Kidney (tissue), 14 donors: ENCODE measurements around the gene PECR. TPM values are rescaled to one million over a fixed set of nuclear protein-coding genes. Genes with fewer than 3 reads are reported as not detected.

Source experiments
- DNase-seq, 5 donors: peaks; one replicate each; pipeline ENCODE4 v3.0.0-alpha.2; 2013 to 2020
- FAIRE-seq: peaks from 2 replicates; lab custom pipeline; 2012; peaks lifted over from hg19 to GRCh38; lab: Jason Lieb, UNC
- H3K27ac ChIP-seq, 2 donors: one replicate each; pipeline ENCODE4 v1.7.0; 2013; ENCODE audit warnings: low read depth in 2 of 2, low read length in 2 of 2, inconsistent platforms in 1 of 2
- H3K27me3 ChIP-seq: one replicate; pipeline ENCODE4 v1.7.1; 2013; ENCODE audit warnings: low read length, inconsistent platforms; ENCODE audit not compliant: control insufficient read depth, insufficient read depth
- H3K36me3 ChIP-seq, 3 donors: one replicate each; pipeline versions ENCODE4 v1.7.0 to v1.7.1; 2013; ENCODE audit warnings: low read length in 3 of 3, control low read depth in 1 of 3, inconsistent platforms in 1 of 3; ENCODE audit not compliant: insufficient read depth in 3 of 3, control insufficient read depth in 2 of 3
- H3K4me1 ChIP-seq, 3 donors: one replicate each; pipeline versions ENCODE4 v1.7.0 to v1.7.1; 2013; ENCODE audit warnings: low read length in 3 of 3, inconsistent platforms in 1 of 3, low read depth in 1 of 3; ENCODE audit not compliant: control insufficient read depth in 2 of 3, insufficient read depth in 2 of 3
- H3K4me3 ChIP-seq, 3 donors: one replicate each; pipeline versions ENCODE4 v1.7.0 to v1.8.1; 2013; ENCODE audit warnings: low read length in 3 of 3, control low read depth in 1 of 3, inconsistent platforms in 1 of 3
- H3K9ac ChIP-seq, 3 donors: one replicate each; pipeline versions ENCODE4 v1.7.0 to v1.7.1; 2013; ENCODE audit warnings: low read length in 3 of 3, control low read depth in 1 of 3, inconsistent platforms in 1 of 3
- H3K9me3 ChIP-seq, 3 donors: one replicate each; pipeline versions ENCODE4 v1.7.0 to v1.7.1; 2013; ENCODE audit warnings: low read length in 3 of 3, control low read depth in 1 of 3, inconsistent platforms in 1 of 3; ENCODE audit not compliant: control insufficient read depth in 2 of 3, insufficient read depth in 1 of 3
- CTCF ChIP-seq: IDR thresholded peaks from 3 replicates; pipeline ENCODE4 v1.5.1; 2012; ENCODE audit warnings: mild to moderate bottlenecking, moderate library complexity, borderline replicate concordance; ENCODE audit not compliant: insufficient read depth; ENCODE audit errors: extremely low read depth
- intact Hi-C: fragments of 100-400 bp; cut with DNase I; formaldehyde crosslinking; loops from one replicate; pipeline ENCODE4 v1.11.1; 2022
- polyA plus RNA-seq: library from polyadenylated mRNA; stranded (reverse); fragments of 350-450 nt; fragmentation: Illumina TruSeq; extraction: RNeasy Lipid Tissue Mini Kit (QIAGEN cat#74804); gene quantifications from one replicate; pipeline ENCODE4 v1.2.3, GENCODE V29; 2014; ENCODE audit warnings: low read depth, low replicate concordance; ENCODE audit not compliant: insufficient read depth
- total RNA-seq: library from RNA; stranded (reverse); fragmentation: NEBNext Ultra II Directional; extraction: Animal tissue kit (Norgen Biotek cat#: 25700); gene quantifications from one replicate; pipeline ENCODE4 v1.2.1, GENCODE V29; 2021
- donor health status: control.
- donor health status: control.
- donor health status: control.
- donor health status: control.
- donor health status: control.
- donor health status: DM: yes; HTN: yes; CAD: no.
- donor health status: Normal renal cell carcinoma (clear cell type).

PECR gene
- total and polyA plus RNA-seq, 2 donors from 2014 or later: 28.4 to 36.0 TPM

GRCh38 chr2:216049452-216049851 lies 32.2 kb downstream of the PECR start:
- no peak for DNase-seq
- Histone ChIP-seq H3K9ac (no peak overlapping the region), H3K4me3 (no peak overlapping the region), H3K27me3 (no peaks in the 10 kb centered on the region), H3K4me1 (no peaks in the 10 kb centered on the region), H3K27ac (no peak overlapping the region), H3K9me3 (no peaks in the 10 kb centered on the region), H3K36me3 (peaks cover 0 to 25% (median 0%) of the 10 kb centered on the region in 3 donors)
- TF ChIP-seq CTCF: no peak
- no peak for FAIRE-seq
- intact Hi-C loops: no loop called here

GRCh38 chr2:216047397-216047796 lies 34.2 kb downstream of the PECR start:
- Histone ChIP-seq H3K36me3 (peaks cover 2 to 36% (median 4%) of the 10 kb centered on the region in 3 donors), H3K9ac (no peak overlapping the region), H3K4me3 (no peak overlapping the region), H3K27me3 (no peaks in the 10 kb centered on the region), H3K4me1 (no peaks in the 10 kb centered on the region), H3K27ac (no peak overlapping the region), H3K9me3 (no peaks in the 10 kb centered on the region)
- no peak for TF ChIP-seq CTCF
- DNase-seq: peak in 2 of 5 donors; percentile 24 to 66
- FAIRE-seq: no peak
- intact Hi-C loops: no loop called here

- DNase-seq: no peak
- H3K4me1 ChIP-seq: no peaks in the 10 kb centered on the region
- H3K27me3 ChIP-seq: no peaks in the 10 kb centered on the region
- TF ChIP-seq CTCF: no peak
- no peak overlapping the region for H3K27ac ChIP-seq
- H3K9me3 ChIP-seq: no peaks in the 10 kb centered on the region
- intact Hi-C loops: no loop called here
- H3K4me3 ChIP-seq: no peak overlapping the region
- no peak overlapping the region for H3K9ac ChIP-seq
- H3K36me3 ChIP-seq: peaks cover 2 to 47% (median 8%) of the 10 kb centered on the region in 3 donors
- no peak for FAIRE-seq
Measured at GRCh38 chr2:216044883-216045486, 36.6 kb downstream of the PECR start.

- TF ChIP-seq CTCF: no peak
- Histone ChIP-seq H3K4me1 (no peaks in the 10 kb centered on the region), H3K27me3 (no peaks in the 10 kb centered on the region), H3K9me3 (no peaks in the 10 kb centered on the region), H3K36me3 (peaks cover 2 to 53% (median 11%) of the 10 kb centered on the region in 3 donors), H3K4me3 (no peak overlapping the region), H3K27ac (no peak overlapping the region), H3K9ac (no peak overlapping the region)
- DNase-seq (no peak), FAIRE-seq (no peak)
- intact Hi-C loops: no loop called here
Measured at GRCh38 chr2:216043949-216044348, 37.7 kb downstream of the PECR start.
